Fibroblast of skin of left quadriceps (primary cell): ENCODE data around the gene LRRC72.
A peak's percentile ranks its signal among the peaks of the same experiment; 100 is the strongest.
"Not testable (repeated sequence)": the region's sequence is repeated elsewhere in the genome, so short reads cannot be mapped to it uniquely, and the experiment has no call there.

Experiments used
- DNase-seq, 2 experiments: peaks; one replicate each; pipeline ENCODE4 v3.0.0-alpha.2; 2013; ENCODE audit warnings: low read depth in 2 of 2

Gene LRRC72

GRCh38 chr7:16579216-16579615 lies 52.6 kb downstream of the LRRC72 start:
- DNase-seq: no peak

DNA sequence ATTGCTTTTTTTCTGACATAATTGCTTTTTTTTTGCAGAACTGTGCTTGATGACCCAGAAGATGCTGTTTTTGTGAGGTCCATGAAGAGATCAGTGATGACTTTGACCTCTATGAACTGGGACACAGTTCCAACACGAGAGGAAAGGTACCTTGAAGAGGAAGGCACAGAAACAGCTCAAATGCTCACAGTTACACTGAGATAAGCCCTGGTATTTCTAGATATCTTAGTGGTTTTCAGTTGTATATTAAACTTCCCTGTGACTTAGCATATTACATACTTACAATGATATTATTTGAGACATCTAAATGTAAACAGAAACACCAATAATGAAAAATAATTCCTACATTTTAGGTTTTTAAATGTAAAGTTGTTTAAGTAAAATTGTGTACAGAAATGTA lies 54.7 kb downstream of the LRRC72 start:
- DNase-seq: no peak

GRCh38 chr7:16583834-16584233 lies 57.2 kb downstream of the LRRC72 start:
- DNase-seq: no peak

DNA sequence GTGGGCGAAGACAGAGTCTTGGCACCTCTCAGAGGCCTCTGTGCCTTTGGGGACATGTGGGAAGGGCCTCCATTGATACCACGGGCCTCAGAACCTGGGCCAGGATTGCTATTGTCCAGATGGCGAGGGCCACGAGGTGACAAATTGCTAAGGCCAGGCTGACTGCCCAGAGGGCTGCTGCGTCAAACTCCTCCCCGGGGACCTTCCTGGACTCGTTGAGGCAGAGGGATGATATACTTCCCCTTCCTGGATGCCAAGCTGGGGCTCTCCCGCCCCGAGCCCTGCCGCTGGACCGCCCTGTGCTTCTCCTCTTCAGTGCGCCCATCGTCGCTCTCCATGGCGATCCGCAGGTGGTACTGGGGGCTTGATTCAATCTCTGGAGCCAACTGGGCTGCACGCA lies 58.9 kb downstream of the LRRC72 start:
- DNase-seq: no peak

GRCh38 chr7:16586081-16586874 lies 59.7 kb downstream of the LRRC72 start:
- no peak for DNase-seq

GRCh38 chr7:16587129-16587528 lies 60.5 kb downstream of the LRRC72 start:
- DNase-seq: no peak

- no peak for DNase-seq
Observed at GRCh38 chr7:16587790-16588189, 61.2 kb downstream of the LRRC72 start.

GRCh38 chr7:16589881-16590280 lies 63.3 kb downstream of the LRRC72 start:
- DNase-seq: peak; percentile 28 to 49

GRCh38 chr7:16590424-16590823 lies 63.8 kb downstream of the LRRC72 start:
- no peak for DNase-seq

DNA sequence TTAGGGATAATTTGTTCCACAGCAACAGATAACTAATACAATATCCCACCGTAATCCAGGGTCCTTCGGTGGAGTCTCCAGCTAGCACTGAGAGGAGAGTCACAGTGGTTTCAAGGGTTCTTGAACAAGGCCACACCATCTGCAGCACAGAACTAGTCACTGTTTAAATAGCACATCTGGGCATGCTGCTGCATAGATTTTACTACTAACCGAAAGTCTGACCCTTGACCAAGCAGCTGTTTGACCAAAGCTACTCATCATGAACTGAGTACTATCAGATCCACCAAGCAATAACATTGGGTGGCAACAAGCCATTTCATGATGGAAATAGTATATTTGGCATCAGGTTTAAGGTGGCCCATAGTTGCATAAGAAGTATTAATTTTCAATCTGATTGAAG lies 65.8 kb downstream of the LRRC72 start:
- DNase-seq: no peak

- peak in 1 of 2 experiments; percentile 10 for DNase-seq
Observed at GRCh38 chr7:16594061-16594460, 67.4 kb downstream of the LRRC72 start.

DNA sequence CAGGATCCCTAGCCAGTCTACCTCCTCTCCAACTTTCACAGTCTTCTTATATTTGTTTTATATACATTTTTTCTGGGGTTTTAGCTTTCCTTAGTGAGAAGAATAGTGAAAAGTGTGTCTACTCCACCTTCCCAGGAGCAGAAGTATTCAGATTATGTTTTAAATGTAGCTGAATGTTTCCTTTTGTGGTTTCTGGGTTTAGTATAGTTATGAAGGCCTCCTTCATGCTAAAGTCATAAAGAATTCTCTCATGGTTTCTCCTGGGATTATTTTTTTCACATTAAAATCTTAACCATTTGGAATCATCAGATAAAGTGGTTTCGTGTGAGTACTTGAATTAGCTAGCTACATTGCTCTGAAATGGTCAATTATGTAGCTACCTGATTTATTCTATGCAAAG lies 68.1 kb downstream of the LRRC72 start:
- peak in 1 of 2 experiments; percentile 4 for DNase-seq

- DNase-seq: not testable (repeated sequence)
Observed at GRCh38 chr7:16595596-16595995, 69.0 kb downstream of the LRRC72 start.

- no peak for DNase-seq
Observed at GRCh38 chr7:16598015-16598414, 71.4 kb downstream of the LRRC72 start.

DNA sequence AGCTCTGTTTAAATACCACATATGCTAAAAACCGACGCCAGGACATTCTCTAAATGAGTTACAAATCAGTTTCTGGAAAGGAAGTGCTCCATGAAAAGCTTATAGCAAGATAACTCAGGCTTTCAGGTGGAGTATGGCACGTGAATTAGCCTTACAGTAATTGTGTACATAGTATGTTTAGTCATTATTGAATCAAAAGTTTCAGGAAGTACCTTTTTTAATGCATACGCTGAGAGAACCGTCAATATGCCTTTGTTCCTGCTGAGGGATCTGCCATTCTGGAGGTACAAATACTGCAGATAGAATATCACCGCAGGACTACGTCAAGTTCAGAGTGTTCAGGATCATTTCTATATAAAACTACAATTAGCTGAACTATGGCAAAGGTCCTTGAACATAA lies 73.2 kb downstream of the LRRC72 start:
- DNase-seq: no peak

- DNase-seq: no peak
Observed at GRCh38 chr7:16603633-16604032, 77.0 kb downstream of the LRRC72 start.

DNA sequence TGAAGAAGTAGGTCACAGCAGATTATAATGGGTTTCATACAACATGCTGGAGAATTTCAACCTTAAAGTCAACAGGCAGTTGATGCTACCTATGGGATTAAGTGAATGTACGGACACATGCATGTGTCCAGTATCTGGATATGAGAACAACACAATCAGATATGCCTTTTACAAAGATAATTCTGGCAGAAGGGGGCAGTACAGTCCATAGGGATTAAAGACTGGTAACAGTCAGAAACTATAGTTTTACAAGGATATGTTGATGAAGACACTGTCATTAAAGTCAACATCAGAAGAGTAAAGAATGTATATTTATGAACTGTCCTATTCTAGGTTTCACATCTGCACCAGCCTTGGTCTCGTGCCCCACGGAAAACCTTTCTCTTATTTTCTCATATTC lies 77.4 kb downstream of the LRRC72 start:
- no peak for DNase-seq

GRCh38 chr7:16606704-16607103 lies 80.1 kb downstream of the LRRC72 start:
- no peak for DNase-seq

DNA sequence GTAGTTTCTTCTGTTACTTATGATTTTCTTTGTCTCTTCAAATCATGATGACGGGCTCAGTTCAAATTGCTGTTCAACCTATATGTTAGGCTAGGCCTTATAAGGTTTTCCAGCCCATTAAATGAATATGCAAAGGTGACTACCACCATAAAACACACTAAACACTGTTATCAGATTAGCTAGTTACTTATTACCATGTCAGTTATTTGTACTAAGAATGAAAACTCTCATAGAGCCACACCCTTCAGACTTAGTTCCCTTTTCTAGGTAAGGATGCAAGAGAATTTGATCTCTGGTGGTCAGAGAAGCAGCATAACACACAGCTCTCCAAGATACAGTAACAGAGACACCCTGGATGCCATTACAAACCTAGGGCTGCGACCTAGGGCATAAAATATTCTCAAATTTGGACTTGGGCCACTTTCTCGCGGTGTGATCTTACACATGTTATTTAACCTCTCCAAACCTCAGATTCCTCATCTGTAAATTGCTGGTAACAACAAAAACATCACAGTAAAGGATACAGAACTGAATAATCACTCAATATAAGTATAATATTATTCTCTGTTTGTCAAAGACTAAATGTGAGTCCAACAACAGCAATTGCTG lies 83.3 kb downstream of the LRRC72 start:
- no peak for DNase-seq

DNA sequence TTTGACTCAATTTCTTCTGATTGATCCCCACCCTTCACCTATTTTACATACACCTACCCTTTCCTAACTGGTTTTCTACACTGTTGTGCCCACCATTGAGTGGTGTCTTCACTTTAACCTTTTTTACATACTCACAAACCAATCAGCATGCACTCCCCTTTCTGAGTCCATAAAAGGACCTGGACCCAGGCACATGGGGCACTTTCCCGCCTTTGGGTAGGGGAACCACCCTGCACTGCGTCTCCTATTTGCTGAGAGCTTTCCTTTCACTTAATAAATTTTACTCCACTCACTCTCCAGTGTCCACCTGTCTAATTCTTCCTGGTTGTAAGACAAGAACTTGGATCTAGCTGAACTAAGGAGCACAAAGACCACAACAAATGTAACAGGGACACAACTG lies 85.1 kb downstream of the LRRC72 start:
- DNase-seq: no peak

DNA sequence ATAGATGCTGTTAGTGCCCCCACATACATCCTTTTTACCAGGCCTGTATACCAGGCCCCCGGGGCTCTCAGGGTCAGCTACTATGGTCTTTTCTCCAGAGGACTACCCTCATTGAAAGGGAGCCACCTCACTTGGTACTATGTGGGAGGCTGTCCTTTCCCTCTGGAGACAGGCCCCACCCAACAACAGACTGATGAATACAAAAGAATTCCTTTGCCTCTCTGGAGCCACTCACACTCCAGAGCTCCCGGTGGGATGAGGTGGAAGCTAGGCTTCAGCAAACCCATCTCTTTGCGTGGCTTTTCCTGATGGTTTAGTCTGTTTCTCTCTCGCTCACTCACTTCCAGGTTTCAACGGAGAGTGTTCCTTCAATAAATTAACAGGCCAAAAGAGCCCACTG lies 88.6 kb downstream of the LRRC72 start:
- DNase-seq: no peak

DNA sequence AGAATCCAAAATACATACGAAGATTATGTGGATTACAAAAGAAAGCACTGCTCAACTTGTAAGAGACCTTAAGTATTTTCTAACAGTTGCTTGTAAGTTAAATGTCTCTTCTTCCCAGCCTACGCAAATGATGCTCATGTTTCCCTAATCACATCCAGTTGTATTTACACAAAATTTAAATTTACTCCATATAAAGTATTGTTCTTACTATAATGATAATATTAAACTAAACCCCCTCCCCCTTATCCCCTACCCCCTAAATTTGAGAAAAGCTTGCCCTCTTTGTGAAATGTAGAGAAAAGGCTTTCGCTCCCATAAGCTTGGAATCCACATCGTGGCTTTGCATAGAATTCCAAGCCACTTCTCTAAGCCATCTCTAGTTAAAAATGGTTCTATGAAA lies 89.5 kb downstream of the LRRC72 start:
- no peak for DNase-seq

- no peak for DNase-seq
Observed at GRCh38 chr7:16616542-16616941, 89.9 kb downstream of the LRRC72 start.

- DNase-seq: no peak
Observed at GRCh38 chr7:16619979-16620408, 93.4 kb downstream of the LRRC72 start.
